NCI-H187 treated with DMSO at 0.1 percent for 48 hours (cell line): ENCODE measurements around the gene SHH.
"Not testable (repeated sequence)": the region's sequence is repeated elsewhere in the genome, so short reads cannot be mapped to it uniquely, and the experiment has no call there.

Source experiments
- DNase-seq: peaks from one replicate; lab custom pipeline; 2025; lab: John Stamatoyannopoulos, UW

The SHH gene

DNA sequence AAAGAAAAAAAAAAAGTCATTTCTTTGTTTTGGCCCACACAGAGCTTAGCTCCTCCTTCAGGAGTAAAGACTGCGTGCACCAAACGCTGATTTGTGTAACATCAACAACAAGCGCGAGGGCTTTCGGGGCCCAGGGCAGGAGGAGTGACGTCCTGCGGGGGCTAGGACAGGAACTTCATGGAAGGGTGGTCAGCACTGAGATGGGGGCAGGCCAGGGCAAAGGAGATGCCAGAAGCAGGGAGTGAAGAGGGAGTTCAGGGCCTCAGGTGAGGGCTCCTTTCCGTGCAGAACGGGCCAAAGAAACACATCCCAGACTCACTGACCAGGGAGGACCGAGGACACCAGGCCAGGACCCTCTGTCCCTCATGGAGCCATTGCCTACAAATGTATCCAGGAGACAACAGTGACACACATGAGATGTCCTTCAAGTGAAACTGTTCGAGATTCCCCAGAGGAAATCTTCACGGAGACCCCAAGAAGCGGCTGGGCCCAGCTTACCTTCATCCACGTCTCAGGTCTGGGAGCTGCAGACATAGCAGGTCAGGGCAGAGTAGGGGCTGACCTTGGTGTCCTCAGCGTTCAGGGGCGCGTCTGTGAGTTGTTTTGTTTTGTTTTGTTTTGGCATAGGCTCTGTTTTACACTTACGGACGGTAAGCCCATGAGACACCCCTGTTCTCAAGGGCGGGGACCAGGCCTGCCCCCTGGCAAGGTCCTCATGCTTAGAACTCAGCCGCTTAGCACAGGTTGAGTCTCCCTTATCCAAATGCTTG lies 30.4 kb upstream of the SHH start:
- DNase-seq, result no peak

DNA sequence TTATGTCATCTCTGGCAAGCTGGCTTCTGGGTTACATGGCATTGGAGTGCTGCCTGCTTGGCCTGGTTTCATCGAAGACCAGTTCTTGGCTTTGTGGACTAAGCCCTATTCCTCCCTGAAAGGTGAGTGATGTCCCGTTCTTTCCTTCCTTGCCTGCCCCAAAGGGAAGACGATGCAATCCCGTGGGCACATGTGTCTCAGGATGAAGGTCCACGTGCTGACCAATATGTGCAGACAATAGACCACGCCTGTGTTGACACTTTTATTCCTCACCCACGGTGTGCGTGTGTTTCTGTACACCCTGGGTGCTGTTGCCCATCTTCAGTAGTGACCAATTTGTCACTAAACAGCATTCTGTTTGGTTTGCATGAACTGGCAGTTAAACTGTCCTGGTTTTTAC lies 28.6 kb upstream of the SHH start:
- DNase-seq, result no peak

DNA sequence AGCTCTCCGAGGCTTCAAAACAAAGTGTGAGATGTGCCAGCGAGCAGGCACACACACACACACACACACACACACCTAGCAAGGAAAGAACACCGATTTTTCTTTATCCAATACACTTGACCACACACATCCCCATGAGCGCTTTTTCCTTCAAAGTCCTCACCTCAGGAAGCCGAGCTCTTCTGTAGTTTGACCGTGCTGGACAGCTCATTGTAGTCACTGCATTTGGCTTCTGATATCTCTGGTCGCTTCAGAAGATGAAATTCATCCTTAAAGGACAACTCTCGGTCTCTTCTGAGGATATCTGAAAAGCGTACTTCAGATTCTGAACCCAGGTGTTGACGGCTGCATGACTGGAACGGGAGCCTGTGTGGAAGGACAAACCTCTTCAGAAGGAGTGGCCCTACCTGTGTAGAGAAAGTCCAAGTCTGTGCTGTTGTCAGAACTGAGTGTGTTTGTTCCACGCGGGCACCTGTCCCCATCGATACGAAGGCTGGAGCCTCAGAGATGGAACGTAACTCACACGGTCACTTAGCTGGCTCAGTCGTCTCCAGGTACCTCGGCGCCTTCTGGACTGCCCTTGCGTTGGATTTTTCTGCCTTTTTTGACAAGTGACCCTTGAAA lies 28.1 kb upstream of the SHH start:
- DNase-seq, result no peak

DNA sequence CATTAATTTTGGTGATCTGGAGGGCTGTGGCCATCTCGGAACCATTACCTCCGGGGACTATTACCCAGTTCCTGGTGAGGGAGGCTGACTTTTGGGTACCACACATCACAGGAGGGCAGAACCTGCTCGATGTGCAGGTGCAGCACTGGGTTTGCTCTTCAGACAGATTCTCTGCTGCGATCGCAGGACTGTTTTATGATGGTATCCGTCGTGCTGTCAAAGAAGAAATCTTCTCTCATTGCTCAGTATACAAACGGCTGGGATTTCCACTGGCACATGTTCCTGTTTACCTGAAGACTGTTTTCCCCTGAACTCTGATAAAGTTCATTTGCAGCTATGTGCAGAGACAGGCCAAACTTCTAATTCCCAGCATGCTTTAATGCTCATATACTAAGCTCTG lies 27.2 kb upstream of the SHH start:
- no peak for DNase-seq

DNA sequence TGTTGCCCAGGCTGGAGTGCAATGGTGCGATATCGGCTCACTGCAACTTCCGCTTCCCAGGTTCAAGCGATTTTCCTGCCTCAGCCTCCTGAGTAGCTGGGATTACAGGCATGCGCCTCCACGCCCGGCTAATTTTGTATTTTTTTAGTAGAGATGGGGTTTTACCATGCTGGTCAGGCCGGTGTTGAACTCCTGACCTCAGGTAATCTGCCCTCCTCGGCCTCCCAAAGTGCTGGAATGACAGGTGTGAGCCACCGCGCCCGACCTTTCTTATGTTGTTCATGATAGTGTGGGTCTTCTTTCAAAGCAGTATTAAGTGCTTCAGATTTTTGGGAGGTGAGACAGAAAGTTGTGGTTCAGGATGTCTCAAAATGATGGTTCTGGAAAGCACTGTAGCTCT lies 26.0 kb upstream of the SHH start:
- not testable (repeated sequence) for DNase-seq

DNA sequence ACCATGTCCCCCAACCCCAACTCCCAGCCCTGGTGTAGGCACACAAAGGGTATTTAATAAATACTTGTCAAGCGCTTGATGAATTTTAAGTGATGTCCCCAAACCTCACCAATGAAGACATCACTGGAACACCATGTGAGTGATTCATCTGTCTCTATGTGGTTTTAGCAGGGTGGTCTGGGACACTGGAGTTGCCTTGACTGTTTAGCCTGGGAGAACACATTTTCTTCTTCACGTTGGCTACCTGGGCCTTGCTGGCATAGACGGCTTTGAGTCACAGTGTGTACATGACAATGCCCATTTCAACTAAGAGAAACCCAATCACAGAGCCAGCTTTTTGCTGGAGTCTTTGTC lies 24.8 kb upstream of the SHH start:
- DNase-seq, result no peak

DNA sequence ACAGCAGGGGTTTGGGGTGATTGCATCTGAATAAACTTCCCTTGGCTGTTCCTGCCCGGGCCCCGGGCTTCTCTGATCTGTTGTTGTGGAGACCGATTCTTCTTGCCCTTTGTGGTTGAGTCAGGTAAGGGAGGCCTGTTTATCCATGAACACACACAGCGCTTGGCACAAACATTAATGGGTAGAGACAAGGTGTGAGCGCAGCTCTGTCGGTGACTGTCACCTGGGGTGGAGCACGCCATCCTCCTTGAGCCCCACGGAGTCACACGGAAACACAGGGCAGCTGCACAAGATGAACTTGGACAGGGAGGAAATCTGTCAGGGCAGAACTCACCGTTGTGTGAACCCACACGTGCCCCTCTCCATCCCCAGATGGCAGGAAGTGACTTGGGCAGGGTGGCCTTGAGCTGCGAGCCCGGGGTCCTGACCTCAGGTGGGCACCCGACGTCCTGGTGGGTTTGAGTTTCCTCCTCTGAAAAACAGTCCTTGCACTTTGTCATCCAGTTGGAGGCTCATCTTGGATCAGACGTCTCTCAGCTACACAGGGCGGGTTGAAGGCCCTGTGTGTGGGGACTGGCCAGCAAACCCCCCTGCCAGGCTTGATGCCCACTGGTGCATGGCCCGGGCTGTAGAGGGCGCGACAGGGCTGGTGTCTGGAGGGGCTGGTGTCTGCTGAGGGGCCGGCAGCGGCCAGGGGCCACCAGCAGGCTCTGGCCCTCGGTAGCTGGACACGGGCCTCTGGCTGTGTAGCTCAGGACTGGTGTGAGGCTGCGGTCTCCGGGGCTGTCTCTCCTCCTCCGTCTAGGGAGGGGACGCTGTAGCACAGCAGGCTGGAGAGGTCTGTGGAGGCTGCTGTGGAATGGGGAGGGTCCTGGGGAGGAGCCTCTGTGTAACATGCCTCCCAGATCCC lies 24.2 kb upstream of the SHH start:
- DNase-seq, result no peak

DNA sequence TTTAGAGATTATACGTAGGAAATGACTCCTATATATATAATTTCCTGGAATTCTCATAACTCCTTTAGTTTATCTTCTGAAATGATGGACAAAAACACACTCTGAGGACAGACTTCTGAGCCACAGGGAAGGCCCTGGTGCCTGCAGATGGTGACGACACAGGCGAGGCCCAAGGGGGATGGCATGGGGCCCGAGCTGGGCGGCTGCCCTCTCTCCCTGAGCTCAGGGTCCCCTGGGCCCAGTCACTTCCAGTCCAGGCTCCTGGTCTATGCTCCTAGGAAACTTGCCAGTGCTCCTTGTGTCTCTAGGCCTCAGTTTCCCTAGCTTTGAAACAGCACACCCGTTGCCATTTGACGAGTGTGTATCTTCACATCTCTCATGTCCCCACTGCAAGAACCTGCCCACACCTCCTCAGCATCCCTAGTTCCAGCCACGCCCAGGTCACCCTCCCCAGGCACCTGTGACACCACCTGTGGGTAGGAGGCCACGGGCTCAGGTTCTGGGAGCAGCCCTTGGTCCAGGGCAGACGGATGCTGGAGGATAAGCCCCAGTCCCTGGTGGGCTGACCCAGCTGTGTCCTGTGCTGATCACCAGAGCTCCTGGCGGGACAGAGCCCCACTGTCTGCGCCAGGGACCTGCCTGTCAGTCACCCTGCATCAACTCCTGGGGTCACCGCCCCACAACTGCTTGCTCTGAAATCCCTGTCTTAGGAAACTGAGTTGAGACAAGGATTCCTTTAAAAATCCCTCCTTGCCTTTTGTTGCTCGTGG lies 23.4 kb upstream of the SHH start:
- DNase-seq, result no peak

DNA sequence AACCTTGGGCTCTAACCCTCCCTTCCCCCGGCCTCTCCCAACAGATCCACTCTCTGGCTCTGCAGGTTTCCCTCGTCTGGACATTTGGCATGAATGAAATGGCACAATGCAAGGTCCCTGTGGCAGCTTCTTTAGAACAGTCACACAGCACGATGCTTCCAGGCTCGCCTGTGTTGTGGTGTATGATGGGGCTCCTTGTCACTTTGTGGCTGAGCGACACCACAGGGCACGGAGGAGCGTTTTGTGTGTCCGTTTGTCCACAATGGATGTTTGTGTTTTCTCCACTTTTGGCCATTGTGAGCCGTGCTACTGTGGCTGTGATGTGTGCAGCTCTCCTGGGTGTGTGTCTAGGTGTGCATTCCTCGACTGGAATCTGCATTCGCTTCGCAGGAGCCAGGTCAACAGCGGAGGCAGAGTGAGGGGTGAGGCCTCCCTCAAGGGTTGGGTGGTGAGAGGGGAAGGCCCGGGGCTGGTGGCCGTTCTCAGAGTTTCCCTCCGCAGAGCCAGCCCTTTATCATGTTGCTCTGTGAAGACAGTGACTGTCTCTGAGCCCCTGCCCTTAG lies 22.3 kb upstream of the SHH start:
- no peak for DNase-seq

DNA sequence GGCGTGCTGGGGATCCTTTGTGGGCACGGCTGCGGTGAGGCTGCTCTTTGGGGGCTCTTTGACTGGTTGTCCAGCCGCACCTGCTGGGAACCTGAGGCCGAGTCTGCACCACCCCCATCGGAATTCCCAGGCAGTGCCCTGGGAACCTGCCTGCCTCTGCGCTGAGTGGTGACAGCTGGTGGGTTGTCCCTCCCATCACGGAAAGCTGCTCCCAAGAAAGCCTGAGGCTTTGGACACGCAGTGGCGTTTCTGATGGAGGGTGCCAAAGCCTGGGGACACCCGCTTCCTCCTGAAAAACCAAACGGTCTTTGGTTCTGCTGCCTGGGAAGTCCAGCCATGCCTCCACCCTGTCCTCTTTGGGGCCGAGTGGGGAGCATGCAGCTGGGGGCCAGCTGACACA lies 21.4 kb upstream of the SHH start:
- no peak for DNase-seq

DNA sequence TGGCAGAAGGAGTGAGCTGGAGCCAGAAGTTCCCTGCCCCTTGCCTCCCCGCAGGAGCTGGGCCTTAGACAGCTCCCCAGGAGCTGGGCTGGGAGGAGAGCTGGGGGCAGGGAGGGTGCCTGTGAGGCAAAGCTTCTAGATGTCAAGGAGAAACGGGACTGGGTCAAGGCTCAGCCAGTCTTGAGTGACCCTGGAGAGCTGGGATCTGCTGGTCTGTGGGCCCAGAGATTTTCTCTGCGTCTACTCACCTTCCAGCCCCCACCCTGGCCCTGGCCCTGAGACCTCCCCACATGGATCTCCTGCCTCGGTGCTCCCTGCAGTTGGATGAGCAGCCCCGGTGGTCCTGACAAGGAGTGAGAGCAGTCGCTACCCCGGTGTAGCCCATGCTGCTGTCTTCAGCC lies 20.3 kb upstream of the SHH start:
- no peak for DNase-seq

DNA sequence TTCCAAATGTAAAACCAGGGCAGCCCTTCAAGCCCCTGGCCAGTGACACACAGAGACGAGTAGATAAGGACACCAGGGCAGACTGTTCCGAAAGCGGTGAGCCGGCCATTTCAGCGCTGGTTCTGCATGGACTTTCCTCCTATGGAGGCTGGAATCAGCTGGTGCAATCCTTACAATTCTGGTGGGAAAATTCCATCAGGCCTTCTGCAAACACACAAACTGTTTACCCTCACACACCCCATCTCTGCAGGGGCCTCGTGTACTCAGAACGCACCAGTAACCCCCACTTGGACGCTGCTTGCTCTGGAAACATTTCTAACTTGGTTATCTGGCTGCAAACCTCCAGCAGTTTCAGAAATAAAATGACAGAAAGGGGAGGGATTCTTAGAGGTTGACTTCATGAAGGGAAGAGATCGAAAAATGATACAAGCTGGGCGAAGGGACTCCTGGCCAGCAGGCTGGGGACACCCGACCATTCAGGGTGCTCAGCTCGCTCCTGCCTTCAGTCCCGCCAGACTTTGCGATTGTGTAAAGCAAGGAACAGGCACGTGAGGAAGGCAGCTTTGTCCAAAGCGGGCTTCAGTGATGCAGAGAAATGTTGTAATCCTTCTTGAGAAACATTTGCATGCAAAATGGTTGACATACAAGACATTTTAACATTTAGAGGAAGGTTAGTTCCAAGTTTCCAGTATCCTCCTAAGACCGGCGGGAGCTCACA lies 19.7 kb upstream of the SHH start:
- no peak for DNase-seq

DNA sequence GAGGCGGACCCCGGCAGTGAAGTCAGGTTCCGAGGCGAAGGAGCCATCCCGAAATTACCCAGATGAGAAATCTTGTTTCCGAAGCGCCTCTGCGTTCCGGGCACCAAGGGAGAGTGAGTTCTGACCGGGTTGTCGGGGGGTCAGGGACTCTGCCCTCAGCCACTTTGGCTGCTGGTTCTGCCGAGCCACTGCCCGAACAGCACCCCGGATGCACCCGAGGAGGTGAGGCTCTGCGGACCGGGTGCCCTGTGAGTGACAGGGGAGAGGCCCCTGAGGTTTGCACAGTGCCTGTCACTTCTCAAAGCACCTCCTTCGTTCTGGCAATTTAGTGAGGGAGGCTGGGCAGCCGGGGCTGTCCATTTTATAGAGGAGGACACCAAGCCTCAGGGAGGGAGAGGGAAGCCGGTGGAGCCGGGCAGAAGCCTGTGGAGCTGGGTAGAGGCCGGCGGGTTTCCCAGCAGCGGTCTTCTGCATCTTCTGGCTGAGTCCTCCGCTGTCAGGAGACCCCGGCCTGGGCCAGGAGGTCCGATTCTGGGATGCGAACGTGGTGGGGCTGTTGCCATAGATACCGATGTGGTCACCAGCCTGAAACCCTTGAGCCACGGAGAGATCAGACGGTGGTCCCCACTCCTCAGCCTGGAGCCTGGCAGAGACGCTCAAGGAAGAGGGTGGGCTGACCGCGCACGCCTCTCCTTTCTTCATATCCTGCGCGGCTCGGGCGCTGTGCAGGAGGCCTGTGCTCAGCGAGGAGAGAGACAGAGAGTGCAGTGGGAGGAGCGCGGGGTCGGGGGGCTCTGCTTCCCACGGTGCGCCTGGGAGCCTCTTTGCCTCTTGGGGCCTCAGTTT lies 18.9 kb upstream of the SHH start:
- DNase-seq, result no peak

DNA sequence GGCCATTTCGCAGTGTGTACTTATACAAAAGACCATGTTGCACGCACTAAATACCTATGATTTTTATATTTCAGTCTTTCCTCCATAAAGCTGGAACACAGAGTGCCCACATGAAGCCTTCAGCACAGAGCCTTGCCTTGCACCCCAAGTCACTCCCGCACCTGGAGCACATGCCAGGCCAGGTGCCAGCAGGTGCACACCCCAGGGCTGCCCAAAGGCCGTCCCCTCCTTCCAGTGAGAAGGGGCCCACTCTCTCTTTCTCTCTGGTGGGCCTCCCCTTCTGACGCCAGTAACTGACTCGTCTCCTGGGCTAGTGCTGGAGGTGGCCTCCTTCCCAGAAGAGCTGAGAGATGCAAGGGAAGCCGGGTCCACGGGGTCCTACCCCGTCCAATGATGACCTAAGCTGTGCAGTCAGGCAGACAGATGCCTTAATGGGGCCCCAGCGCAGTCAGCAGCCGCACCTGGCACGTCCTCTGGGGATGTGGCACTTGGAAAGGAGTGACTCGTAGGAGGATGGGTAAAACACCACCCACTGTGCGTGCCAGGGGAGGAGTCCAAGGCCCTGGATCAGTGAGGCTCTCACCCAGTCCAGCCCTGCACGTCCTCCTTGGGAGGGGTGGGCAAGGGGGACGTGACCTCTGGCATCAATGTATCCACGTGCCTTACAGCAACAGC lies 17.7 kb upstream of the SHH start:
- no peak for DNase-seq

DNA sequence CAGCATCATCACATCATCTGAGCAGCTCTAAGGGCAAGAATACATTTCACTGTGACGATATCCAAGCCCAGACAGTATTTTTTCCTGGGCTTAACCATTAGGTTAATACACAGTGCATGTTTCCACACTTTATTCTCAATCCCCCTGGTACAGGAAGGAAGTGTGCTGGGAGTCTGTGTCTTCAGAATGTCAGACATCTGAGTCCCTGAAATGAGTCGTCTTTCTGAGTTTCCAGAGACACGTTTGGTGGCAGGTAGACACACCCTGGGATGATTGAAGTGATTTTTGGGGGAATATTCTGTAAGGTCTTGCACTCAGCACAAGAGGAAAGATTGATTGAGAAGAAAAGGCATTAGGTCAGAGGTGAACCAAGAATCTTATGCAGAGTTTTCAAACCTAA lies 13.1 kb upstream of the SHH start:
- DNase-seq, result no peak

DNA sequence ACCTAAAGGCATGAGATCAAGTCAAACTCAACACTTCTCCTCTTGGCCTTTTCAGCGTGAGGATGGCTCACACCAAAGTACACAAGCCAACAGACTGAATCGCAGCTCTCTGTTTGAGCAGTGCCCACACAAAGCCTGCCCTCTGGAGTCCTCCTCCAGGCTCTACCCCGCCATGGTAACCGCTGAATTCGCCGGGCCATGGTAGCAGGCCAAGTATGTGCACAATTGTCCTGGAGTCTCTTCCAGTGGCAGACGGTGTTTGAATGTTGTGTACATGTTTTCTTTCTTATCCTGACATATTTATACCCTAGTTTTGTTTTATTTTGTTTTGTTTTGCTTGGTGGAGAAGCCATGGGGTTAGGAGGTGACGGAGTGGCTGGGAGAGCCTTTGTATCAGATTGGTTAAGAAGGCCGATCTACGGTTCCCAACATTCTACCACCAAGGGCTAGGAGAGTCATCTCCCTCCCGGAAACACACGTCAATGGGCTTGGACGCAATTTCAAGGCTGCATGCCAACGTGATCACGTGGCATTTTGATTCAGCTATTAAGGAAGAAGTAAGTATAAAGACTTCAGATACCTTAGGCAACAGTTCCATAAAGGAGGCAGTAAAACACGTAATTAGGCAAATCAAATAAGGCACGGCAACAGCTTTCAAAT lies 12.1 kb upstream of the SHH start:
- no peak for DNase-seq

DNA sequence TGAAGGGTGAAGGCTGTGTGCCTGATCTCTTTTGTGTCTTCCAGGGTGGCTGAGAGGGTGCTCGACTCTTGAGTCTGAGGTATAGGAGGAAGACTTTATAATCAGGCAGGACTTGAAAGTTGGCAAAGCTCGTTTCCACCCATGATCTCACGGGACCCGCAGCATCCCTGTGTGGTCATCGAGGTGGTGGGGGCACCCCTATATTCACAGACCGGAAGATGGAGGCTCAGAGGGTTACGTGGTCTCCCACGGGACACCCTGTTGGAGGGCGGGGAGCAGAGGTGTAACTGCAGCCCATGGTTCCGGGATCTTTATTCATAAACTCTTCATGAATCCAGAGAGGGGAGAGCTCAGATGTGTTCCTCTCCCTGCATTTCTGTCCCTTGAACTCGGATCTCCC lies 9.6 kb upstream of the SHH start:
- DNase-seq, result no peak

DNA sequence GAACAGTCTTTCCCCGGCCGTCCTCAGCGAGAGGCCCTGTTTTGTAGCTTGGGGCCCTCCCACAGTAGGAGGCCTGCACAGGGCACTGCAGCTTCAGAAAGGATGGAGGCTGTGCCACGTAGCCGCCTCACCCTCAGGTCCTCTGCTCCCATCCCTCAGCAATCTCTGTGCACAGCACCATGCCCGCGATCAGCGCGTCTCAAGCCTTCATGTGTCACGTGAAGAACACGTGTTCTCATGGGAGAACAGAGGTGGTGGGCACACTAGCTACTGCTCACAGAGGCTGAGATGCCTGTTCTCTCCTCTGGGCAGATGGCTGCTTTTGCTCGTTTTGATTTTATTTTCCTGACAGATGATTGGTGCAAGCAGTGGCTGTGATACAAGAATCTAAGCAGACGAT lies 8.5 kb upstream of the SHH start:
- no peak for DNase-seq

DNA sequence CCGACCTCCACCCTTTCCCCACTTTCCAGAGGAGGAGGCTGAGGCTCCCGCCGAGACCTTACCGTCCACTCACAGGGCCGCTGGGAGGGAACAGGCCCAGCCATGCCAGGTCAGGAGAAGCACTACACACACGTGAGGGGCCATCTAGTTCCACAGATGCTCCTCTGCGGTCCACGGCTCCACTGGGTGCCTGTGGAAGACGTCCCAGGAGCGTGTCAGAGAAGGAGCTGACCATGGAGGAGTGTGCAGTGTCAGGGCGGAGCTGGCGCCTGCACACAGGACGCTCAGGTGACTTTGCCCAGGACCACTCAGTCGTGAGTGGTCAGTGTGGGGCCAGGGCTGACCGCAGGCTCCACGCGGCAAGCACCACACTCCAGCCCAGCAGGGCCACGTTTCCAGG lies 8.0 kb upstream of the SHH start:
- DNase-seq, result no peak
